H7 (cell line): ENCODE data around the gene PLCB4. TPM values are rescaled to one million over a fixed set of nuclear protein-coding genes. Genes with fewer than 3 reads are reported as not detected.

Experiments used
- DNase-seq: peaks from one replicate; pipeline ENCODE4 v3.0.0; 2012
- H3K27me3 ChIP-seq: 2 replicates; pipeline ENCODE4 v1.6.0; 2011; ENCODE audit warnings: mild to moderate bottlenecking, low read length; ENCODE audit not compliant: control insufficient read depth, insufficient read depth
- H3K36me3 ChIP-seq: replicated peaks from 2 replicates; pipeline ENCODE4 v1.5.1; 2011; ENCODE audit warnings: low read length; ENCODE audit not compliant: control insufficient read depth, insufficient read depth
- H3K4me3 ChIP-seq: 2 replicates; pipeline ENCODE4 v1.5.1; 2011; ENCODE audit warnings: low read depth, mild to moderate bottlenecking, control low read depth, low read length, moderate library complexity; ENCODE audit not compliant: insufficient read depth
- total RNA-seq: library from RNA; depleted of rRNA; stranded (reverse); fragments of >200 nt; shearing (Covaris generic); gene quantifications from 2 replicates; pipeline ENCODE4 v1.2.3, GENCODE V29; 2014

PLCB4 gene
- total RNA-seq, 1 experiment from 2014 or later, result 3.4 TPM

DNA sequence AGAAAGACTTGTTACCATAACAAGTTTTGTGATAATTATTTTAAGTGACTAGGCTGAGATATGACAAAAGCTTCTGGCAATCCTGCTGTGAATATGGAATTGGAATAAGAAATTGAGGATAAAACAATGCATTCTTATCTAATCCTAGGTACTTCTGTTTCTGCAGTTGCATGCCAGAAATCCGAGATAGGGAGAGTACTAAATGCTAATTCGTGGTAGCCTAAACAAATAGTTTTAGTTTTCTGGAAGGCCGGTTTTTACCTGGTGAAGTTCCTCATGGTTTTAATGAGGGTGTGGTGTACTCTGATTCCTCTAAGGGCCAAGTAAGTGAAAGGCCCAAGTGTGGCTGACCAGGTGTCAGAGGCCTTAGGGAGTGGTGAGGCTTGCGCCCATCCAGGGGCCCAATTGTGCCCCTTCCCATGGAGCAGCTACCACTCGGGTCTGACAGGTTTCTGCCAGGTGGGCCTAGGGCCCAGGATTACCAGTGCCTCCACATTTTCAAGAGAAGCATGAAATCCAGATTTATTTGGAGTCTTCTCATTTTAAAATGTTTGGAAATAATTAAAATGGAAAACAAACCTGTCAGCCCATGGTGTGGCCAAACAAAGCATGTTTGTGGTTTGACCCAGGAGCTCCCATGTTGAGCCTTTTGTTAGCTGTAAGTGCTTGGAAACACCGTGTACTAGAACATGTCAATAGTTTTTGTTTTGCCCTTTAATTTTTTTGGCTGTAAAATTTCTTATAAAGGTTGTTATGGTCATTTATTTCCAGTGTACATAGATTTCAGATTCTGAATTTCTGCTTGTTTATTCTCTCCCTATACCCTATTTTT lies 6.6 kb downstream of the PLCB4 start:
- no peaks in the 10 kb centered on the region for H3K27me3 ChIP-seq
- DNase-seq, result no peak

DNA sequence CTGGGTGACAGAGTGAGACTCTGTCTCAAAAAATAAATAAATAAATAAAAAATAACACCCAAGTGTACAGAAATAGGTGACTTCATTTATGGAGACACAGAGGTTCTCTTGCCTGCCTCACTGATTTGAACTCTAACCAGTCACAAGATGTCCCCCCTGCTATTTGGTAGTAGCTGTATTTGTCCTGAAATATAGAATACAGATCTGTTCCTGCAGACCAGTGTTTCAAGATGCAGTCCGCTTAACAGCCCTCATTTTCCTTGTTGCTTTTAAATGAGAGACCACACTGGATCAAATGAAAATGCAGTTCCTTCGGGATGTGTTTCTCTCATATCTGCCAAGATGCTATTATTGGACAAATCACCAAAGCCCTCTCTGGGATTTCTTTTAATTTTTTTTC lies 7.6 kb downstream of the PLCB4 start:
- Histone ChIP-seq H3K27me3 (no peaks in the 10 kb centered on the region), H3K36me3 (no peaks in the 10 kb centered on the region), H3K4me3 (no peak overlapping the region)
- no peak for DNase-seq

More for the DNA sequence above, 6.6 kb downstream of the PLCB4 start:
- no peak overlapping the region for H3K4me3 ChIP-seq
- no peaks in the 10 kb centered on the region for H3K36me3 ChIP-seq

DNA sequence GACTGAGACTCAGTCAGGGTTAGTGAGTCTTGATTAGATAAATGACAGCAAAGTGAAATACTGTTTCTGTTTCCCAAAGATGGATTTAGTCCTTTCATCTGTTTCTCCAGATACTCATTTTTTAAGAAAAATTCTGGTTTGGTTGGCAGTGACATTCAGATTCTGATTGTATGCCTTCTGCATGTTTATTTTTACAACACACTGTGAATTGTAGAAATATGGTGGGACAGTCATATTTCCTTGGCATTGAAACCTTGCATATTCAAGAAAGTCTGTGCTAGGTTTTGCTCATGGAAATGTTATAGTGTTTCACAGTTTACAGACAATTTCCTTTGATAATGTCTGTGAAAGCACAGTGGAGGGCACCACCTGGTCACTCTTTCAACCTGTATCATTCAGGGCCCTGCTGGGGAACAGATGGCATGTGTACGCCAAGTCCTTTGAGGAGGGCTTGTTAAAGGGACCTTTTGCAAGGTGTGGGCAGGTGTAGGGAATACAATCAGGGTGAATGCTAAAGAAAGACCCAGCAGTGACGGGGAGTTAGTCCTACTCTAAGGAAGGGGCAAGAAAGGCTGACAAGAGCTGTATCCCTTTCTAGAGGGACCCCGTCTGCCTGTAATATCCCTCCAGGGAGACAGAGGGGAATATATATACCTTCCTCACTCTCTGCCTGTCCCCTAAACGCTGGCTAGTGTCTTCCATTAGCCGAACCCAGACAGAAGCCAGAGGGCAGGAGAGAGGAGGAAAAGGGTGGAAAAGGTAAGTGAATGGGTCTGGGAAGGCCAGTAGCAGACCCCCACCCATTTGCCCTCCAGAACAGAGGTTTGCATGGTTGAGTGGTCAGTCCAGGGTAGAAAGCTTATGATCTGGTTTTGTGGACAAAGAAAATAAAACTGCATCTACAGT lies 10.2 kb downstream of the PLCB4 start:
- H3K36me3 ChIP-seq, result no peaks in the 10 kb centered on the region
- no peak for DNase-seq
- no peaks in the 10 kb centered on the region for H3K27me3 ChIP-seq
- H3K4me3 ChIP-seq, result no peak overlapping the region

DNA sequence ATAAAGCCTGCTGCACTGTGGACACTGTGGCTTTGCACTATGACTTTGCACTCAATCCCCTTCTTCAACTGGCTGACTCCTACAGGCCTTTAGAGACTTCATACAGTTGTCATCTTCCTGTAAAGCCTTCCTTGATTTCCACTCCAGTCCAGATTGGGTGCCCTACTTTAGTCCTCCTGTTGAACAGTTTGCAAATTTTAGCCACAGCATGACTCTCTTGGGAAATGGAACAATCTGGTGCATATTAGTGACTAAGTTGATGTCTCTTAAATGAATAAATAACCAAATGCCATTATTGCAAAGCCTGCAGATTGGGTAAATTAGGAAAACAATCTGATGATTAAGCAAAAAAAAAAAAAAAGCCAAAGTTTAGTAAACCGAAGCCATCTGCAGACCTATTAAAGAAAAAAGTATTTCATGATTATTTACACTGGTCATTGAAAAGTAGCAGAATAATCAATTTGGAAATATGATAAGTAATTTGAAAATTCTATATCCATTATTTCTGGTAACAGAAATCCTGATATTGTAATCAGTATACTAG lies 12.6 kb downstream of the PLCB4 start:
- Histone ChIP-seq H3K36me3 (no peaks in the 10 kb centered on the region), H3K4me3 (no peak overlapping the region), H3K27me3 (no peaks in the 10 kb centered on the region)
- DNase-seq, result no peak

DNA sequence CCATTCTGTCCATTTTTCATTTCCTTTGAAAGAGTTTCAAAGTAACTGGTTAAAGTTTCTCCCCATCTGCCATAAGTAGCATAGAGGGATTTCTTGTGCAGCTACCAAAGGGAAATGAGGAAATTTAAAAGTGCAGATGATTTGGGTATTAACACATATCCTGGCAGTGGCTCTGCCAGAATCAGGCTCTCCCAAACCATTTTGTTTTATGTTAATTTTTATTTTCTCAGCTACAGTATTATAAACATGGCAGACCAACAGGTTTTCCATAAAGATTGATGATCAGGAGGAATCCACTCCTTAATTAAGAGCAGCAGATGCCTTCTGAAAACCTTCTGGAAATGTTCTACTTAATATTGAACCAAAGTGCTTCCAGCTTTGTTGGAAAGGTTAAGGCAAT lies 13.9 kb downstream of the PLCB4 start:
- H3K36me3 ChIP-seq, result no peaks in the 10 kb centered on the region
- H3K4me3 ChIP-seq, result no peak overlapping the region
- no peaks in the 10 kb centered on the region for H3K27me3 ChIP-seq
- no peak for DNase-seq

DNA sequence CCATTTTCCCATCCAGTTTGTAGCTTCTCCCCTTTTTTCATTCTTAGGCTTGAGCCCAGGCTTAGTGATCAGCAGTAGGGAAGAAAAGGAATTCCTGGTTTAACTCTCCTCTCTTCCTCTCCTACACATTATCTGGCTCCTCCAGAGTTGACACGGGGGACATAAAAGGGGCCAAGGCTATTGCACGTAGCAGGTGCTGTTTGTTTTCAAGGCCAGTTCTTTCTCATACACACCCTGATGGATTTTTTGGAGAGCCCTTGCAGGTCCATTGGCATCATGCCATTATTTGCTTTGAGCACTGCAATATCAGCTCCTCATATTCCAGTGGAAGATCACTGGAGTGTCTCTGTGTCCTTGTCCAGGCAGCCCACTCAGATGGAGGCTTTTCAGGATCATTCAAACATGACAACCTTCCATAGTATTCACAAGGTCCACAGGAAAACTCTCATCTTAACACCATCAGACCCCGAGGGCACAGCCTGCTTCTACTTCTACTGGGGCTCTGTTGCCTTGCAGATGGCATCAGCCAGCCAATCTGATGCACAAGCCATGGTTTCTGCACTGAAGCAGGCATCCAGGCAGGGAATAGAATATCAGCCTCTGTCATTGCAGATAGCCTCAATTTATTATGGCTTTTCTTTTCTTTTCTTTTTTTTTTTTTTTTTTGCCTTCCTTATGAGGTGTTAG lies 18.8 kb downstream of the PLCB4 start:
- H3K36me3 ChIP-seq, result no peaks in the 10 kb centered on the region
- H3K4me3 ChIP-seq, result no peak overlapping the region
- H3K27me3 ChIP-seq, result no peaks in the 10 kb centered on the region
- no peak for DNase-seq

DNA sequence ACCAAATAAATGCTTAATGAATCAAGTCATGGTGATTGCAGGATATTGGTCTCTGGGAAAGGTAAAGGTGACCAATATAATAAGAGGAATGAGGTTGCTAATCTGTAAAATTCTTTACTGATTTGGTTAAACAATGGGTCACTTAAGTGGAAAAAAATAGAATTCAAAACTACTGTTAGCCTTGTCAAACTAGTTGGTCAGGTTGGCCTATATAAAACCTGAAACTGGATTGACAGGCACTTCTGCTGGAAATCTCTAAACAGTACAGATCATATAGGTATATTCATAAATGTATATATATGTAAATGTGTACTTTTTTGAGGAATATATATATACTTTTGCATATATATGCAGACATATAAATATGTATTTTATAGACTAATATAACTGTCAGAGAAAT lies 19.7 kb downstream of the PLCB4 start:
- no peaks in the 10 kb centered on the region for H3K36me3 ChIP-seq
- H3K27me3 ChIP-seq, result no peaks in the 10 kb centered on the region
- H3K4me3 ChIP-seq, result no peak overlapping the region
- DNase-seq, result no peak

DNA sequence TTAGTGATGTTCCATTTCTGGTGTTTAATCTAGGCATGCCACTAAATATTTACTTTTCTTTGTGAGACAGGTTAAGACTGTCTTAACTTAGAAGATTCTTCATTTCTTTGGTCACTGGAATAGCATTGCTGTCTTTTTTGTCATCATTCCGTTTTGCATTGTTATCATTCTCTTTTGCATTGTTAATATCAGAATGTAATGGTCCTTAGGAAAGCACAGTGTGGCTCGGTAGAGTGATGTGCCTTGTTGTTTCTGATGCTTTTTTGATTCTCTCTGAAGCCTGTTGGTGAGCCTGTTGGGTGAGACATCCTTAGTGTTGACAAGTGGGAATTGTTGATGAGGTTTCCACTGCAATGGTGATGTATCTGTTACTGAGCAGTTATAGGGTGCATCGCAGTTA lies 23.2 kb downstream of the PLCB4 start:
- Histone ChIP-seq H3K27me3 (no peaks in the 10 kb centered on the region), H3K4me3 (no peak overlapping the region), H3K36me3 (no peaks in the 10 kb centered on the region)
- no peak for DNase-seq

DNA sequence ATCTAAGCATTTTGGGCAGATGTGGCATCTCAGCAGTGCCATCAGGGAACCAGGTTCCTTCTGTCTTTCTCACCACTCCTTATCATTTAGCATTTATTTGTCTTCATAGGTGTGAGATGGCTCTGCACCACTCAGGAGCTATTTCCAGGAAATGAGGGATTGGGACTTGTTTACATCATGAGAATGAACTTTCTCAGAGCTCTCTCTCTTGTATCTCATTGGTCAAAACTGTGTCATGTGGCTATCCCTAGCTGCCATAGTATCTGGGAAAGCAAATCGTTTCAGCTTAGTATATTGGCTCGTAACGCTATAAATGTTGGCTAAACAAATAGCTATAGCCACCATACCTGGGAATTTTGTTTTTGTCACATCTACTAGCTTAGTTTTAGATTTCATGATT lies 23.8 kb downstream of the PLCB4 start:
- H3K36me3 ChIP-seq, result no peaks in the 10 kb centered on the region
- no peak for DNase-seq
- H3K27me3 ChIP-seq, result no peaks in the 10 kb centered on the region
- no peak overlapping the region for H3K4me3 ChIP-seq

DNA sequence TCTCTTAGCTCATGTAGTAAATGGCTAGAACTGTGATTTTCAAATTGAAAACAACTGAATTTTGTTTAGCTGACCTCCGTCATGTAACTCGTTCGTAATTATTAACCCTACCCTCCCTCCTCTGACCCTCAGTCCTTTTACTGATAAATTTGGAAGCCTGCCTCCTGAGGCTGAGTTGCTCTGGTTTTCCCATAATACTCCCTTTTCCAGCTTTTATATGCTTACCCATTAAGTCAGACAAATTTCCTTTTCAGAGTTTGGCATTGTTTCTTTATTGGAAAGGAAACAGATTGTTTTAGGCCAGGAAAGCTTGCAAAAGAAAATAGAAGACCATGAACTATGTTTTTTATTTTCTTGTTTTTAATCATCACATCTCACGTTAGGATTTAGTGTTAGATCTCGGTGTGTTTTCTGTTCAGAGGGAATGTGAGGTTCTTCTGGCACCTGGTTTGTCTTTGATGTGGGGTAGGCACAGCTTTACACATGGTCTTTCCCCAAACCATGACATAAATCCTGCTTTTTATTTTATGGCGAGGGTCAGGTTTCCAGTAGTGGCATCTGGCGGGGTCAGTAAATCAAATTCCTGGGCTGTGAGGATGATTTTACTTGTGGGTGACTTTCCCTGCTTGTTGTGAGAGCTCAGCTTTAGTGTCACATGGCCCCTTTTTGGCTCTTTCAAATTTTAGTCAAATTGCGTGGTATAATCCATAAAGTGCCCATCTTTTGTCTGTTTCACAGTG lies 24.5 kb downstream of the PLCB4 start:
- H3K36me3 ChIP-seq, result no peaks in the 10 kb centered on the region

DNA sequence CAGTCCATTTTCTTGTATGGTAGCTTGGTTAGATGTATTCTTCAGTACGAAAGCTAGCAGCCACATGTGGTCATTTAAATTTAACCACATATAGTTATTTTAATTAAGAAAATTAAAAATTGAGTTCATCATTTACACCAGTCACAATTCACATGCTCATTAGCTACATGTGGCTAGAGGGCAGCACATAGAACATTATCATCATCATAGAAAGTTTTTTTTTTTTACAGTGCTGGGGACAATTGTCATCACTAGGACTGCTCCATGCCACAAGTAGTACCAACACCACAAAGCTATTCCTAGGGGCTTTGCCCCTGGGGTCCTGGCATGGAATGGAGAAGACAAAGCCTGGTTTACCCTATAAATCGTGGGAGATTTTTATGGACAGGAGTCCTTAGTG lies 30.5 kb downstream of the PLCB4 start:
- DNase-seq, result no peak
- Histone ChIP-seq H3K4me3 (no peak overlapping the region), H3K27me3 (no peaks in the 10 kb centered on the region), H3K36me3 (no peaks in the 10 kb centered on the region)

More for the DNA sequence above, 24.5 kb downstream of the PLCB4 start:
- no peak for DNase-seq
- no peak overlapping the region for H3K4me3 ChIP-seq
- H3K27me3 ChIP-seq, result no peaks in the 10 kb centered on the region

DNA sequence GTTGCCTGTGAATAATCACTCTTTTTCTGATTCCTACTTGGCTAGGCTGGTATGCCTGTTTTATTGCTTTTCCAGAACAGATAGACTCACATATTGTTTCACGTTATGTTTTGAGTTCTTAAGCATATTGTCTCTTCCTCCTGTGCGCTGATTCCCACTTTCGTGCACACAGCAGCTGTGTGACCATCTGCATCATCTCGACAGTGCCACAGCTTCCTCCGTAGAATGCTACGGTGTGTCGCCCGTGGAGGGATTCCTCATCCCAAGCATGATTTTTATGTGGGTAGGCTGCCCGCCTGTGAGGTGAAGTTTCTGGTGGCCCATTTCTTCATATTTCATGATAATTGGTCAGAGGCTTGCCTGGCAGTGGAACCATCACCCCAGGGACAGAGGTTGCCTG lies 31.8 kb downstream of the PLCB4 start:
- Histone ChIP-seq H3K27me3 (no peaks in the 10 kb centered on the region), H3K4me3 (no peak overlapping the region), H3K36me3 (no peaks in the 10 kb centered on the region)
- no peak for DNase-seq

DNA sequence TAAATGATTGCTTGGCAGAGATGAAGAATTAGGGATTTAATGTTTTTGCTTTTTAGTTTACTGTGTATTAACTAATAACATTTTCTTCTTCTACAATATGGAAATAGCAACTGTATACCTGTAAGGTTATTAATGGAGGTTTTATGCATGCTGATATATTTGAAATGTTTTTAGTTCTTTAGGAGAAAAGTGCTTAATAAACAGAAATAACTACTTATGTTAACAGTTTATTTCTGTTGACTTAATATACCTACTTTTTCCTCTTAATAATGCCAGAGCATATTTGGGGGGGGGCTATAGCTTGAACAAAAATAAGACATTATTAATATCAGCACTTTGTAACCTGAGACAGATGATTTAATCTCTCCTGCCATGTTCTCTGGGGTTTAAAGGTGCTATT lies 33.6 kb downstream of the PLCB4 start:
- Histone ChIP-seq H3K4me3 (no peak overlapping the region), H3K27me3 (no peaks in the 10 kb centered on the region), H3K36me3 (no peaks in the 10 kb centered on the region)
- no peak for DNase-seq

DNA sequence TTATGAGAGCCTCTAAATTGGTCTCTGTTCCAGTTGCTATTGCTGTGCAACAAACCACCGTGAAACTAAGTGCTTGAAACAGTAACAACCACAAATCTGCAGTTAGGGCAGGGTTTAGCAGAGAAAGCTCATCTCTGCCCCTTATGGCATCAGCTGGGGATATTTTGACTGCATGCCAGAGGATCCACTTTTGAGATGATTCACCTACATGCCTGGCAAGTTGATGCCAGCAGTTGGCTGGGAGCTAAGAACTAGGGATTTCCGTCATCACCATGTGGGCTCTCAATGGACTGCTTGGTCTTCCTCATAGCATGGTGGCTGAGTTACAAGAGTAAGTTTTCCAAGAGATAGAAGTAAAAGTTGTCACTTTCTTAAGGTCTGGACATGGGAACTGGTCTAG lies 35.1 kb downstream of the PLCB4 start:
- H3K4me3 ChIP-seq, result no peak overlapping the region
- H3K27me3 ChIP-seq, result no peaks in the 10 kb centered on the region
- no peak for DNase-seq
- no peaks in the 10 kb centered on the region for H3K36me3 ChIP-seq
